GM12891 (cell line): ENCODE data around the gene MYO9B.

Experiments
- PAX5 ChIP-seq: IDR thresholded peaks from 2 replicates; pipeline ENCODE4 v1.6.1; 2011; ENCODE audit warnings: low read length, moderate library complexity, mild to moderate bottlenecking; ENCODE audit not compliant: insufficient read depth, severe bottlenecking
- POLR2A ChIP-seq: IDR thresholded peaks from 2 replicates; pipeline ENCODE4 v1.6.1; 2011; ENCODE audit warnings: low read depth, low read length, control low read depth
- POLR2AphosphoS5 ChIP-seq: IDR thresholded peaks from 2 replicates; pipeline ENCODE4 v1.6.1; 2011; ENCODE audit warnings: low read depth, low read length, control low read depth
- TAF1 ChIP-seq: IDR thresholded peaks from 2 replicates; pipeline ENCODE4 v1.6.1; 2011; ENCODE audit warnings: low read depth, low read length, control low read depth

GRCh38 chr19:17197666-17198065 is 122.1 kb downstream of the MYO9B start:
- no peak for TF ChIP-seq POLR2A
- TF ChIP-seq POLR2AphosphoS5: no peak
- TF ChIP-seq TAF1: no peak
- TF ChIP-seq PAX5: no peak
